ENCODE results near the gene CYP2W1.

Gene CYP2W1

DNA sequence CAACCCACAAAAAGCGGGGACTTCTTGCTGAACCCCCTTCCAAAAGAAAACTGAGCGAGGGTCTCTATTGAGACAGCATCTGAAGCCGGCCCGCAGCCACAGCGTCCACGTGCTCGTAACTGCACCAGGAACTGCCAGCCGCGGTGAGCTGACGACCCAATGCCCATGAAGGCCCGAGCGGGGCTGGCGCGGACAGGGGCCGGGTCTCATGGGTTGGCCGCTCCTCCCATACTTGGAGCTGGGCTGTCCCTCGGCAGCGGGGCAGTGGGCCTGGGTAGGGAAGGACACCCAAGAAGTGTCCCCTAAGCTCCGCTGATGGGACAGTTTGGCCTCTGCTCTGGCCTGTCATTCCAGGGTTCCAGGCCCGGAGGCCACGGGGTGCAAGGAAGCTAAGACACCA, 22.3 kb downstream of the CYP2W1 start:
- Histone ChIP-seq H3K4me3 (no peak overlapping the region), H3K27ac (no peak overlapping the region)
- TF ChIP-seq, protein P1, sequence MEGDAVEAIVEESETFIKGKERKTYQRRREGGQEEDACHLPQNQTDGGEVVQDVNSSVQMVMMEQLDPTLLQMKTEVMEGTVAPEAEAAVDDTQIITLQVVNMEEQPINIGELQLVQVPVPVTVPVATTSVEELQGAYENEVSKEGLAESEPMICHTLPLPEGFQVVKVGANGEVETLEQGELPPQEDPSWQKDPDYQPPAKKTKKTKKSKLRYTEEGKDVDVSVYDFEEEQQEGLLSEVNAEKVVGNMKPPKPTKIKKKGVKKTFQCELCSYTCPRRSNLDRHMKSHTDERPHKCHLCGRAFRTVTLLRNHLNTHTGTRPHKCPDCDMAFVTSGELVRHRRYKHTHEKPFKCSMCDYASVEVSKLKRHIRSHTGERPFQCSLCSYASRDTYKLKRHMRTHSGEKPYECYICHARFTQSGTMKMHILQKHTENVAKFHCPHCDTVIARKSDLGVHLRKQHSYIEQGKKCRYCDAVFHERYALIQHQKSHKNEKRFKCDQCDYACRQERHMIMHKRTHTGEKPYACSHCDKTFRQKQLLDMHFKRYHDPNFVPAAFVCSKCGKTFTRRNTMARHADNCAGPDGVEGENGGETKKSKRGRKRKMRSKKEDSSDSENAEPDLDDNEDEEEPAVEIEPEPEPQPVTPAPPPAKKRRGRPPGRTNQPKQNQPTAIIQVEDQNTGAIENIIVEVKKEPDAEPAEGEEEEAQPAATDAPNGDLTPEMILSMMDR (IDR thresholded peaks at IDR 0.05): no peak
- DNase-seq (ENCODE audit: low spot score): no peak

DNA sequence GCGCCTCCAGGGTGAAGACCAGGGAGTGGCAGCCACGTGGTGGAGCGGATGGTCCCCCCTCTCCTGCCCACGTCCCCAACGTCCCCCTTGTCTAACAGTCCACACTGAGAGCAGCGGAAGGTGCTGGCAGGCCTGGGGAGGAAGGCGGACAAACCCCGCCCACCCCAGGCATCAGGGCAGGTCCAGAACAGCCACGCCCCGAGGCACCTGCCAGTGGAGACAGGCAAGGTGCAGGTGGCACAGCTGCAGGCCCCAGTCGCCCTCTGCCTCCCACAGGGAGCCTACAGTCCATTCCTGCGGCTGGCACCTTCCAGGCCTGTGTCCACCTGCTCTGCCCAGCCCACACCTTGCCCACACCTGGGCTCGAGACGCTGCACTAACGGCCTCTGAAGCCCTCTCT, 24.9 kb downstream of the CYP2W1 start:
- TF ChIP-seq, protein P1 (IDR thresholded peaks at IDR 0.05): no peak
- no peak for DNase-seq (ENCODE audit: low spot score)
- Histone ChIP-seq H3K27ac (no peak overlapping the region), H3K4me3 (no peak overlapping the region)

DNA sequence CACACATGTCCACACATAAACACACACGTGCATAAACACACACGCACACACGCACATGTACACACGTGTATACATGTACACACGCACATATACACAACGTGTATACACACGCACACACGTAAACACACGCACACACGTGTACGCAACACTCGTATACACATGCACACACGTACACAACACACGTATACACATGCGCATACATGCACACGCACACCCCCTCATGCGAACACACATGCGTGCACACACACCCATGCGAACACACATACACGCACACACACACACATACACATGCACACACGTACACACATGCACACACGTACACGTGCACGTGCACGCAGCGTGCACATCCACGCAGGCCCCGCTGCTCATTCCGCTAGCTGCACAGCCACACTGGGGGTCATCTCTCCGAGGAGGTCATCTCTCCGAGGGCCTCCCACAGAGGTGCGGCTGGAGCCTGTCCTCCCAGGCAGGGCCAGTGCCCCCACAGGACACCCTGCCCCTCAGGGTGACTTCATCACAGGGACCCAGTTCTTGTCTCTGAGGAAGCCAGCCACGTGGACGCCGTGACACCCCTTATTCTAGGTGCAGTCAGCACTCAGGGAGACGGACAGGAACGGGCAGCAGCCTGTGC, 25.9 kb downstream of the CYP2W1 start:
- Histone ChIP-seq H3K4me3 (no peak overlapping the region), H3K27ac (no peak overlapping the region)
- TF ChIP-seq, protein P1 (IDR thresholded peaks at IDR 0.05): no peak
- no peak for DNase-seq (ENCODE audit: low spot score)

DNA sequence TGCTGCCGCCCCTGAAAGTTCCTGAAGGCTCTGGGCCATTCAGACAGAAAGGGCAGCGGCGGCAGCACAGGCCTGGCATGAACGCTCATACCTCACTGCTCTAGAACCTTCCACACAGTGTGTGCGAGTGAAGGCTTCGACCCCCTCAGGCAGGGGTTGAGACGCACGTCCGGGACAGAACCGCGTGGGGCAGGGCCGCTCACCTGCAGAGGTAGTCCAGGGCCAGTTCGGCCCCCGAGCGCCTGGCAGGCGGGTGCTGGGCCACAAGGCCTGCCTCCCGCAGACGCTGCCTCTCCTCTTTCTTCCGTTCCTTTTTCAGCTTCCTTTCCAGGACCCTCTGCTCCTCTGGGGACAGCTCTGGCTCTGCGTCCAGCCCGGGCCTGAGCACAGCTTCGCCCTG, 26.8 kb downstream of the CYP2W1 start:
- H3K4me3 ChIP-seq: no peak overlapping the region
- DNase-seq (ENCODE audit: low spot score): no peak
- H3K27ac ChIP-seq: no peak overlapping the region
- TF ChIP-seq, protein P1 (IDR thresholded peaks at IDR 0.05): no peak

DNA sequence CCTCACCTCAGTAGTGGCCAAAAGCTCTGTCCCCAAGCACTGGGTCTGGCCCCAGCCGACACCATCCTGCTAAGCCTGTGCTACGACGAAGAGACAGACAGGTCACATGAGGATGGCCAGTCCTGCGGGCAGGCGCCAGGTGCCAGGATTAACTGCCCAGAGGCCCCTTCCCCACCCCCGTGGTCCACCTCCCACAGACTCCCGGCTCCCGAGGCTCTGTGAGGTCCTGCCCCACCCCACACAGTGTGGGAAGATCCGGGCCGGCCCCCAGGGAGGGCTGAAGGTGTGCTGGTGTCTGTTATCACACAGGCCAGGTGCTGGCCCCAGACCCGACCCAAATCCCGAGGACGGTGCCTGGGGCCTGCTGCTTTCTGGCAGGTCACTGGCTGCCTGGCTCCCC, 27.2 kb downstream of the CYP2W1 start:
- DNase-seq (ENCODE audit: low spot score): no peak
- TF ChIP-seq, protein P1 (IDR thresholded peaks at IDR 0.05): no peak
- Histone ChIP-seq H3K4me3 (no peak overlapping the region), H3K27ac (no peak overlapping the region)

DNA sequence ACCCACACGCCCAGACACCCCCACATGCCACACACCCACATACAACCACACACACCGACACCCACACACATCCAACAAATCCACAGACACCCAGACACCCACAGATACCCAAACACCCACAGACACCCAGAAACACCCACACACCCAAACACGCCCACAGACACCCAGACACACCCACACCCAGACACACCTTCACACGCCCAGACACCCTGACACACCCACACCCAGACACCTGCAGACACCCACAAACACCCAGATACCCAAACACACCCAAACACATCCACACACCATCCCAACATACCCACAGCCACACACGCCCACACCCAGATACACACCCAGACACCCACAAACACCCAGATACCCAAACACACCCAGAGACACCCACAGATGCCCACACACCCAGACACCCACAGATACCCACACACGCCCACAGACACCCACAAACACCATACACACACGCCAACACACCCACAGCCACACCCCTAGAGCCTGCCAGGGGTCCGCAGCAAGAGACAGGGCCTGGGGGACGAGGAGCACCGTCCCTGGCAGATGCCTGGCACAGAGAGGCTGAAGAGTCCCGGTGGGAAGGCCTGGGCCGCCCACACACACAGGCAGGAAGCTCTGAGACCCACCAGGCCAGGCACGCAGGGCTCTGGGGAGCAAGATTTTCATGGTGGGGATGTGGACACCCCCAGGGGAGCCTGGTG, 28.5 kb downstream of the CYP2W1 start:
- H3K4me3 ChIP-seq: no peak overlapping the region
- DNase-seq (ENCODE audit: low spot score): no peak
- no peak overlapping the region for H3K27ac ChIP-seq
- TF ChIP-seq, protein P1 (IDR thresholded peaks at IDR 0.05): no peak
